NCI-H82 treated with DMSO at 0.1 percent for 48 hours (cell line): Measurements from ENCODE around the gene NYAP2.

Experiments
- DNase-seq: peaks from one replicate; lab custom pipeline; 2025; ENCODE audit not compliant: unreplicated experiment; lab: John Stamatoyannopoulos, UW

Gene NYAP2

DNA sequence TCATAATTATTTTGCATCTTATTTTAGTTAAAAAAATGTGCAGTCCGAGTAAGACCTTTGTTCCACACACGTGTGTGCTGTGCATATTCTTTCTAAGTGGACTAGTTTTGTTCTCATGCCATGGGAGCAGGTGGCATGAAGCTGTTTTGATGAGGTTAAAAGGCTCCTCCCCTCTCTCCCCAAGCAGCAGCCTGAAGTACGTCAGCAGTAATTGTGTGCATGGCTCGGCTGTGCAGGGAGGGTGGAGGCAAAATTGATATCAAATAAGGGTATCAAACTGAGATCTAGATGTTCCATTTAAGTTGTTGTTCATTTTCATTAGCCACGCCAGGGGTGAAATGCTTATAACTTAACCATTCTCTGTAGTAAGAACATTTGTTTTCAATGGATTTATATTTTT is at the start of gene NYAP2:
NYAP2 (plus strand) TSS at position 207 of the 400 bp plus-strand sequence. CDS start 9,171 bp downstream, outside the sequence.
- DNase-seq: no peak

DNA sequence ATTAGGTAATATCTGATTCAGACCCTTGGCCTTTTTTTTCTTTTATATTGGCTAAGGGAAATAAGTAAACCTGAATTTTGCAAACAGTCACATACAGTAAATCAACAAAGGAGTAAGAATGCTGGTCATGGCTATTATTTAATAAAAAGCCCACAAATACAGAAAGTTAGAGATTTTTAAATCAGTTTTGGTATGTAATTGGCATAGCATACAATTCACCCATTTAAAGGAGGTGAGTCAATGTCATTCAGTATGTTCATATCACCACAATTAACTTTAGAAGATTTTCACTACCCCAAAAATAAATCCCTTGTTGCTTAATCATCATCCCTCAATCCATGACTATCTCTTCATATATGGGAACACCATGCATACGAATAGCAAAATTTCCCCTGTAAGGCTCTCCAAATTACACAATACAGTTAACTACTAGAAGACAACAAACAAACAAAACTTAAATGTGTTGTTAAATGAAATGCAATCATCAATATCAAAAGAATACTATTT is 45.9 kb upstream of the NYAP2 start:
- DNase-seq: no peak

DNA sequence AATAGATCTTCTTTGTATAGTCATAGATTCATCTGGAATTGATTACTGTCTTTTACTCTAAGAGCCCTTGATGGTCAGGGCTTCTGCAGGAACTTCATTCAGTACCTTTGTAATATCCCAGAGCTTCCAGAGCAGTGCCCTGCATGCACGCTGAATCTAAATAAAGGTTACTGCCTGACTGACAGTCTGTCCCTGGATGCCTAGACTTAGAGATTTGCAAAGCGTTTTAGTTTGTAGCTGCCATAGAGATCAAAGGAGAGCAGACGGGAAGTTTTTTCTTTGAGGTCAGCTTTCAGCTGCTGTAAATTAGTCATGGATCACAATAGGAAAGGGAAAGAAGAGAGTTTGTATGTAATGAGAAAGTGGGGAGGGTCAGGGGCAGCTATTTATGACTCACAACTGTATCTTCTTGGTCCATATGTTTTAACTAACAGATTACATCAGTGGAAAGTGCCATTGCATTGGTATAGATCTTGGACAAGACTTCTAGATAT is 45.2 kb upstream of the NYAP2 start:
- DNase-seq: no peak

GRCh38 chr2:225355788-225356187 is 43.7 kb upstream of the NYAP2 start:
- no peak for DNase-seq

GRCh38 chr2:225366731-225367130 is 32.8 kb upstream of the NYAP2 start:
- no peak for DNase-seq

DNA sequence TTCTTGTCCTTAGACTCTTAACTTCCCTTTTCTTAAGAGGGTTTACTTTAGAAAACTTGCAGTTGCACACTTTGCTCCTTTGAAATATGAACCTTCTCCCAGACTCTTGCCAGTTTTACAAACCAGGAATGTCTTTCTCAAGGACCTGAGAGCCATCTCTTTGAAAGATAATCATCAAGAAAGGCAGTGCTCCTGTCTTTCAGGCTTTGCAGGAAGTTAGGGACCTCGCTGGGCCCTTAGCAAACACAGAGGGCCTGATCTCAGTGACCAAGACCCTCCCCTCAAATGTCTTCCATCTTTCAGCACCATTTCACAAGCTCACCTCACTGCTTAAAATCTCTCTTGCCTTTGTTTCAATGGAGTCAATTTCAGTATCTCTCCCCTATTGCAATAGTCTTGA is 32.0 kb upstream of the NYAP2 start:
- DNase-seq: no peak

DNA sequence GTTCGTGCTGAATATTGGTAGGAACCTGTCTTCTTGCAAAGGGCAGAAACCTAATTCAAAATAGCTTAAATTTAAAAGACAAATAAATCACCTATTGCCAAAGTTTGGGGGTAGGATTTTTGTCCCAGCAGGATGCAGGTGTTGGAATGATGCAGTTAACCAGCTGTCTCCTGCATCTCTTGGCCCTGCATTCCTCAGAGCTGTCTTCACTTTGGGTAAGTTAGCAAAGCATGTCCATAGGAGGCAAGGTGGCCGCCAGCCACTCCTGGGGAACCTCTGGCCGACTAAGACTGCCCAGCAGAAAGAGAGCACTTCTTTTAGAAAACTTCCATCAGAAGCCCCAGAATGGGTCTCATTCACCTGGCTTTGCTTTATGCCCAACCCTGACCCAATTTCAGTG is 20.5 kb upstream of the NYAP2 start:
- no peak for DNase-seq

DNA sequence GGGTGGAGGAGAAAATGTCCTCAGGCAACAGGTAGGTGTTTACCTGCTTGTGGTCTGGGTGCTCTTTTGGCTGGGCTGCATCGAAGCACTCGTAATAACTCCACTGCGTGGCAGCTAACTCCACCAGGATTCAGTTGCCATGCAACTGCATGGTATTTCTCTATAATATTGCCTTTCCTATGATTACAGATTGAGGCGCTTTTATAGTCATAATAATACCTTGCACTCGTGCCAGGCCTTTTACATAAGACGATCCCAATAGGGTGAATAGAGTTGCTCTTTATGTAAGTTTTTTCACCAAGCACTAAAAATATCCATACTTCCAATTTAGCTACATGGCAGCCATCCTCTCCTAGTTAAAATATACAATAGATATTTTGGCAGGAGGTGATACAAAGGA is 19.7 kb upstream of the NYAP2 start:
- DNase-seq: no peak

DNA sequence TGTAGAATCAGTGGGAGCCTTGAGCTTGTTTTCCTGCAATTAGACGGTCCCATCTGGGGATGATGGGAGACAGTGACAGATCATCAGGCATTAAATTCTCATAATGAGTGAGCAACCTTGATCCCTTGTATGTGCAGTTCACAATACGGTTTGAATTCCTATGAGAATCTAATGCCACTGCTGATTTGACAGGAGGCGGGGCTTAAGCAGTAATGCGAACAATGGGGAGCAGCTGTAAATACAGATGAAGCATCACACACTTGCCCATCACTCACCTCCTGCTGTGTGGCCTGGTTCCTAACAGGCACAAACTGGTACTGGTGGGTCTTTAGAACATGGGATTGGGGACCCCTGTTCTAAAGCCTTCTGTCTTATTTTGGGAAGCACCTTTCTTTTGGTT is 17.9 kb upstream of the NYAP2 start:
- no peak for DNase-seq

GRCh38 chr2:225398372-225398771 is 1.1 kb upstream of the NYAP2 start:
- DNase-seq: no peak

DNA sequence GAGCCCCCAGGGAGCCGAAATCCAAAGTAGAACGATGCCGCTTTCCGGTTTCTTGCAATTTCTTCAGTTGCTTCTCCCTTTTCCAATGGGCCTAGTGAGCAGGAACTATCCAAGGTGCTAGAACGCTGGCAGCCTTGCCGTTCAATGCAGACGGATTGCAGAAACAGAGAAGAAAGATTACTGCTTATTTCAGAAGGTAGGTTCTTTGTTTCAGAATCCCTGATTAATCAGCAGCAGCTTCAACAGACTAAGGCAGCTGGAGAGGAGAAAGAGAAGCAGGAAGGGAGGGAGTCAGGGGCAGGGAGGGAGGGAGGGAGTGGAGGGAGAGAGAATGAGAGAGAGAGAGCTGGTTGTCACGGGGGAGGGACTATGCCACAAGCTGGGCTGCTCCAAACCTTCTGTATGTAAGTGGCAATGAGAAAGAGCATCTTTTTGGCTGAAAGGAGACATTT is 576 bp downstream of the NYAP2 start:
- peak; percentile 19 for DNase-seq

DNA sequence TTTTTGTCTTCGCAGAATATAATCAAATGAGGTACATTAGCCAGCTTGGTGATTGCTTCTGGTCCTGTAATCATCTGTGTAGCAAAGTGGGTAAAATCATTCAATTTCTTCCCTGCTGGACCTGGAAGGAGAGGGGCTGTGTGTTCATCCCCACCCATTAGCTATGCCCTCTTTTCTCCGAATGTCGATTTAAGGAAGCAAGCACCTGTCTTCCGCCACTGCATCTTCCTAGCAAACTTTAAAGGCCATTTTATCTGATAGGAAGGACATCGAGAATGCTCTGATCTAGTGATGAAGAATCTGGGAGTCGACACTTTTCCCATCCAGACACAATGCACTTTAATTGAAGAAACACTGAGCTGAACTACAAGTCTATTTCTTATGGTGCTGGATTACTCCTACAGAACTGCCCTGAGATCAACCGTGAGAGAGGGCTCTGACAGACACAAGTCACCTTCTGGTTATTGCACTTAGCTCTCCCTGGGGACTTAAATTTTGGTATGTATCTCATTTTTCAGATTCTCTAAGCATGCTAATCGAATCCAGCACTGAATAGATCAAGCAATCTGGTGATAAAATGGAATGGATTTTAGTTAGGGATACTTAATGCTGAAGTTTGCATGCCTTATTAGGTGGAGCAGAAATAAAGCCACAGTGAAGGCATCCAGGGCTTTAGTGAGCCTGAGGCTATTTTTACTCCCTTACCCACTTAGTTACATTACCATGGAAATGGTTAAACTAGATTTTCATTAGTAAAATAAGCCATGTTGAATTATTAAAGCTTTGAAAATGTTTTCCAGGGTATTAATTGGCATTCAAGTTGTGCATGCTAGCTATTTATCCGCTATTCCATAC is 1.3 kb downstream of the NYAP2 start:
- no peak for DNase-seq

DNA sequence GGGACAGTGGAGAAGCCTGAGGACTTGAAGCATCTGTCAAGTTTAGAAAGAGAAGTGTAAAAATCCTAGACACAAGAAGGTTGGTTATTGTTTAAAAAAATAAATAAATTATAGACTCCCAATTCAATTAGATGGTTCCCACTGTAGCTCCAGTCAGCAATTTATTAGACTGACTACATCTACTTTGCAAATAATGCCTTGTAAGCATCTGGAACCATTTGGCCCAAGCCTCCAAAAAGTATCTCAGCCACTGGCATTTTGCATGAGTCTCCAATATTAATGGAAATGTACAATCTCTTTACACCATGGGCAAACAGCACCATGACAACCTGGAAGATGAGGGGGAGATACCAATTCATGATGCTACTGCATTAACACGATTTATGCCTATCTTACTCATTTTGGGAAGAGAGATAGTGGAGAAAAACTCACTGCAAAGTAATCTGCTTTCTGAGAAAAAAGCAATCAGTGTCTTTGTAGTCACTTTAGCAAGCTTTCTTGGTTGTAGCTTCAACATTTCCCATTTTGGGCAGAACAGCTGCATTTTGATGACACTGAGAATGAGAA is 2.8 kb downstream of the NYAP2 start:
- no peak for DNase-seq

DNA sequence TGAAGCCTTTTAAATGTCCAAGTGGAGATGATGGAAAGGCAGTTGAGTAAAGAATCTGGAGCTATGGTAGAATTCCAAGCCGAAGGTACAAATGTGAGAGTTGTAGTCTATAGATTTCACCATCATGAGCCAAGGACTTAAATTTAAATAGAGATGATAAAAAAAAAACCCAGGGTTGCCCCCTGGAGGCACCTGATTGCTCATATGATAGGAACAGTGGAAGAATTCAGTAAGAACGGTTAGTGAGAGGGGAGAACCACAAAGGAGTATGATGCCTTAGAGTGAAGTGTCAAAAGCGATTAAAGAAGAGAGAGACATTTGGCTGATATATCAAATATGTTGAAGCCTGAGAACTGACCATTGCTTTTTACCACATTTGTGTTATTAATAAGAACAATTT is 11.9 kb downstream of the NYAP2 start:
- DNase-seq: no peak

- no peak for DNase-seq
Measured at GRCh38 chr2:225413786-225414185, 14.3 kb downstream of the NYAP2 start.

DNA sequence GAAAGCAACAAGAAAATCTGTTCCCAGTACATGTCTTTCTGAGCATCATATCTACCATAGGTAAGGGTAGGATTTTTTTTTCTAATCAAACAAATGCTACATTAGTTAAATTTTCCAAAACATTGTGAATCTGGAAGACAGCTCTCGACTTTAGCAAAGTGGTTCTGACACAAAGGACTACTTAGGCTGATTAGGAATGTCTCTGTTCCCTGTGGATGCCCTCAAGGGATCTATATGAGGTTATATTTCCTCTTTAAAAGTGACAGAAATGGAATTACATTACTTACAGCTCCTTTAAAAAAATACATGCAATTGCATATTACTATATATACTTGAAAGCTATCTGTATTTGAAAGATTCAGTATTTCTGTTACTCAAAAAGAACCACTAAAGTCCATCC is 15.4 kb downstream of the NYAP2 start:
- DNase-seq: no peak

- no peak for DNase-seq
Measured at GRCh38 chr2:225415341-225415740, 15.8 kb downstream of the NYAP2 start.

DNA sequence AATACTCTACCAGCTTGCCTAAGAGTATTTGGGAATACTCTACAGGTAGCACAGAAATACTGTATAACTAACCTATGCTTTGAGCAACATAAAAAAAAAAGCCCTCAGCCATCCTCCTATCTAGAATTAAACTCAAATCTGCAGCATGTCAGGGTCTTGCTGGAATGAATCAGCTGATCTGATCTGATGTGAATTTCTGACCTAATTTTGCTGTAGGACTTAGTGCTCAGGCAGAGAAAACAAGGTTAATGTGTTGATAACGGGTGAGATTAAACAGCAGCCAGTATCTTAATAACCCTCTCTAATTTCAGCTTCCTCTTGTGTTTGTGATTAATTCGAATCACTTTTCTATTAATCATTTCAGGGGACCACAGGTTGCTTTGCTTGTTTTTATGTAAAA is 16.3 kb downstream of the NYAP2 start:
- no peak for DNase-seq

GRCh38 chr2:225416616-225417367 is 17.3 kb downstream of the NYAP2 start:
- no peak for DNase-seq

- DNase-seq: no peak
Measured at GRCh38 chr2:225419033-225419432, 19.5 kb downstream of the NYAP2 start.

GRCh38 chr2:225422145-225422544 is 22.6 kb downstream of the NYAP2 start:
- DNase-seq: no peak

GRCh38 chr2:225425284-225425683 is 25.8 kb downstream of the NYAP2 start:
- no peak for DNase-seq
